HL-60 (cell line): Measurements from ENCODE around the gene ZNF354B.
"Not testable (repeated sequence)": the region's sequence is repeated elsewhere in the genome, so short reads cannot be mapped to it uniquely, and the experiment has no call there.

ENCODE experiments used
- DNase-seq, 2 experiments: peaks; one replicate each; pipeline ENCODE4 v3.0.0-alpha.2; 2010 to 2020; ENCODE audit warnings: low read depth in 1 of 2, low spot score in 1 of 2
- H3K27ac ChIP-seq: fragments of 250-450 bp; sonication (Bioruptor Pico); replicated peaks from 2 replicates; pipeline ENCODE4 v1.5.1; 2020; ENCODE audit warnings: mild to moderate bottlenecking, moderate library complexity
- H3K27me3 ChIP-seq: fragments of 250-450 bp; sonication (Bioruptor Pico); 2 replicates; pipeline ENCODE4 v1.5.1; 2021; ENCODE audit warnings: mild to moderate bottlenecking, moderate library complexity; ENCODE audit not compliant: insufficient read depth, poor library complexity, severe bottlenecking
- H3K4me3 ChIP-seq: replicated peaks from 2 replicates; pipeline ENCODE4 v1.5.1; 2011; ENCODE audit warnings: mild to moderate bottlenecking, control low read depth, low read length; ENCODE audit not compliant: insufficient read depth
- GABPA ChIP-seq: IDR thresholded peaks from 2 replicates; pipeline ENCODE4 v1.6.1; 2012; ENCODE audit warnings: low read depth
- POLR2AphosphoS5 ChIP-seq: IDR thresholded peaks from 2 replicates; pipeline ENCODE4 v1.6.1; 2012; ENCODE audit warnings: low read depth
- SPI1 ChIP-seq: IDR thresholded peaks from 2 replicates; pipeline ENCODE4 v1.6.1; 2012; ENCODE audit warnings: low read depth, mild to moderate bottlenecking, borderline replicate concordance
- TF ChIP-seq, protein P1 (sequence below): IDR thresholded peaks from one replicate; pipeline ENCODE4 v1.5.1; 2011; ENCODE audit warnings: low read length, control low read depth, inconsistent platforms; ENCODE audit not compliant: insufficient read depth
- TF ChIP-seq, protein P2 (sequence below): IDR thresholded peaks from 2 replicates; pipeline ENCODE4 v1.6.1; 2012; ENCODE audit warnings: low read depth; ENCODE audit not compliant: insufficient replicate concordance

ZNF354B gene

DNA sequence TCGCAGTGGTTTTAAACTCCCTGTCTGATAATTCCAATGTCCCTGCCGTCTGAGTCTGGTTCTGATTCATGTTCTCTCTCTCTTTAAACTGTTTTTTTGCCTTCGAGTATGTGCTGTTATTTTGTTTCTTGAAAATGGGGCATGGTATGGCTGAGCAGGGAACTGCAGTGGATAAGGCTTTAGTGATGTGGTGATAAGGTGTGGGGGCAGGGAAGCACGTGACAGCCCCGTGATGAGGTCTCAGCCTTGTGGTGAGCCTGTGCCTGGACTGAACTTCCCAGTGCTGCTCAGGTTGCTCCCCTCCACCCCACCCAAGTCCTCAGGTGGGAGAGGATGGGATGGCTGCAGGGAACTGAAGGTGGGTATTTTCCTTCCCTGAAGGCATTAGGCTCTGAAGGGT is 5.5 kb upstream of the ZNF354B start:
- H3K4me3 ChIP-seq, result no peak overlapping the region
- TF ChIP-seq, protein P1, sequence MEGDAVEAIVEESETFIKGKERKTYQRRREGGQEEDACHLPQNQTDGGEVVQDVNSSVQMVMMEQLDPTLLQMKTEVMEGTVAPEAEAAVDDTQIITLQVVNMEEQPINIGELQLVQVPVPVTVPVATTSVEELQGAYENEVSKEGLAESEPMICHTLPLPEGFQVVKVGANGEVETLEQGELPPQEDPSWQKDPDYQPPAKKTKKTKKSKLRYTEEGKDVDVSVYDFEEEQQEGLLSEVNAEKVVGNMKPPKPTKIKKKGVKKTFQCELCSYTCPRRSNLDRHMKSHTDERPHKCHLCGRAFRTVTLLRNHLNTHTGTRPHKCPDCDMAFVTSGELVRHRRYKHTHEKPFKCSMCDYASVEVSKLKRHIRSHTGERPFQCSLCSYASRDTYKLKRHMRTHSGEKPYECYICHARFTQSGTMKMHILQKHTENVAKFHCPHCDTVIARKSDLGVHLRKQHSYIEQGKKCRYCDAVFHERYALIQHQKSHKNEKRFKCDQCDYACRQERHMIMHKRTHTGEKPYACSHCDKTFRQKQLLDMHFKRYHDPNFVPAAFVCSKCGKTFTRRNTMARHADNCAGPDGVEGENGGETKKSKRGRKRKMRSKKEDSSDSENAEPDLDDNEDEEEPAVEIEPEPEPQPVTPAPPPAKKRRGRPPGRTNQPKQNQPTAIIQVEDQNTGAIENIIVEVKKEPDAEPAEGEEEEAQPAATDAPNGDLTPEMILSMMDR, result no peak
- no peak for TF ChIP-seq POLR2AphosphoS5
- TF ChIP-seq GABPA, result no peak
- no peak for TF ChIP-seq SPI1
- TF ChIP-seq, protein P2, sequence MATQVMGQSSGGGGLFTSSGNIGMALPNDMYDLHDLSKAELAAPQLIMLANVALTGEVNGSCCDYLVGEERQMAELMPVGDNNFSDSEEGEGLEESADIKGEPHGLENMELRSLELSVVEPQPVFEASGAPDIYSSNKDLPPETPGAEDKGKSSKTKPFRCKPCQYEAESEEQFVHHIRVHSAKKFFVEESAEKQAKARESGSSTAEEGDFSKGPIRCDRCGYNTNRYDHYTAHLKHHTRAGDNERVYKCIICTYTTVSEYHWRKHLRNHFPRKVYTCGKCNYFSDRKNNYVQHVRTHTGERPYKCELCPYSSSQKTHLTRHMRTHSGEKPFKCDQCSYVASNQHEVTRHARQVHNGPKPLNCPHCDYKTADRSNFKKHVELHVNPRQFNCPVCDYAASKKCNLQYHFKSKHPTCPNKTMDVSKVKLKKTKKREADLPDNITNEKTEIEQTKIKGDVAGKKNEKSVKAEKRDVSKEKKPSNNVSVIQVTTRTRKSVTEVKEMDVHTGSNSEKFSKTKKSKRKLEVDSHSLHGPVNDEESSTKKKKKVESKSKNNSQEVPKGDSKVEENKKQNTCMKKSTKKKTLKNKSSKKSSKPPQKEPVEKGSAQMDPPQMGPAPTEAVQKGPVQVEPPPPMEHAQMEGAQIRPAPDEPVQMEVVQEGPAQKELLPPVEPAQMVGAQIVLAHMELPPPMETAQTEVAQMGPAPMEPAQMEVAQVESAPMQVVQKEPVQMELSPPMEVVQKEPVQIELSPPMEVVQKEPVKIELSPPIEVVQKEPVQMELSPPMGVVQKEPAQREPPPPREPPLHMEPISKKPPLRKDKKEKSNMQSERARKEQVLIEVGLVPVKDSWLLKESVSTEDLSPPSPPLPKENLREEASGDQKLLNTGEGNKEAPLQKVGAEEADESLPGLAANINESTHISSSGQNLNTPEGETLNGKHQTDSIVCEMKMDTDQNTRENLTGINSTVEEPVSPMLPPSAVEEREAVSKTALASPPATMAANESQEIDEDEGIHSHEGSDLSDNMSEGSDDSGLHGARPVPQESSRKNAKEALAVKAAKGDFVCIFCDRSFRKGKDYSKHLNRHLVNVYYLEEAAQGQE, result no peak
- H3K27me3 ChIP-seq, result no peaks in the 10 kb centered on the region
- H3K27ac ChIP-seq, result no peak overlapping the region
- no peak for DNase-seq

DNA sequence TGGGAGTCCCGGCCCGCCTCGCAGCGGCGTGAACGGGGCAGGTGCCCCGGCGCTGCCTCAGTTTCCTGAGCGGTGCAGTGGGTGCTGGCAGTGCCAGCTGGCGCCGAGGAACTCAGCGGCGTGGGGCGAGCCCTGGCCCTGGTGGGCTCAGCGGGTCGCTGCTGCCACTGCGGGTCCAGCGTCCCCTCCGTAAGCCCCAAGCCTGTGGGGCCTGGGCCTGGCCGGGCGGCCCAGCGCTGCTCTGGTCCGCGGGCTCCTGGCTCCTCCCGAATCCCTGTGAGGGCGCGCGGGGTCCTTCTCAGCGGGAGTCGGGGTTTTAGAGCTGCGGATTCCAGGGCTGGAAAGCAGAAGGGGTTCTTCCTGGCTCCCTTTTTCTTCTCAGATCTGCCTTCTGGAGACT is 862 bp downstream of the ZNF354B start:
- not testable (repeated sequence) for H3K27me3 ChIP-seq, DNase-seq, H3K27ac ChIP-seq
- H3K4me3 ChIP-seq, result peak overlapping the region; percentile 53; the same call in 1 of the 2 replicates

DNA sequence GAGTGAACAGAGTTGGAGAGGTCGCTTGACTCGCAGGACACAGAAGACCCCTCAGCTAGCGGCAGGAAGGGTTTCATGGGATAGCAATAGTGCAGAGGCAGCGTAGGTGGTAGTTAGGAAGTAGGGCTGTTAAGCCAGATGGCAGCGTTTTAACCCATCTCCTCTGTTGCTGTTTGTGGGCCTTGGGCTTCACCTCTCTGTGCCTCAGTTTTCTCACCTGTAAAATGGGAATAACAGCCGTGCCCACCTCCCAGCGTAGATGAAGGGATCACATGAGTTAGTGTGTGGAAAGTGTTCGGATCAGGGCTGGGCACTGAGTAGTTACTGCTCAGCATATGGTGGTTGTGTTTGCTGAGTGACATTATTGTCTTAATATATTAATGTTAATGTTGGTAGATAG is 1.9 kb downstream of the ZNF354B start:
- TF ChIP-seq, protein P1, result no peak
- TF ChIP-seq POLR2AphosphoS5, result no peak
- TF ChIP-seq GABPA, result no peak
- TF ChIP-seq, protein P2, result no peak
- TF ChIP-seq SPI1, result no peak

DNA sequence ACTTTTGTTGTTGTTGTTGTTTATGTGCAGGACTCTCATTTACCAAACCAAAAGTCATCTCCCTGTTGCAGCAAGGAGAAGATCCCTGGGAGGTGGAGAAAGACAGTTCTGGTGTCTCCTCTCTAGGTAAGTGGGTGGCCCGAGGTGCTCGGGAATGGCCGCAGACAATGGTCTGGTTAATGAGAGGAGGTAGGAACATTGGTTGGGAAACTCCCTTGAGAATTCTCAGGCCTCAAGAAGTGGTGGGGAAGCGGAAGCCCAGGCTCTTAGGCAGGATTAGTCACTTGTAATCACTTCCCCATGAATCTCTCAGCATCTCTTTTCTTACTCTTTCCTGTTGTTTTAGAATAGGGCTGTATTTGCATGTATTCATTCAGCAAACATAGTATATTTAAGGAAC is 7.2 kb downstream of the ZNF354B start:
- Histone ChIP-seq H3K27ac (no peak overlapping the region), H3K4me3 (no peak overlapping the region), H3K27me3 (no peaks in the 10 kb centered on the region)
- TF ChIP-seq POLR2AphosphoS5 (no peak), SPI1 (no peak), GABPA (no peak)
- TF ChIP-seq, protein P2, result no peak
- TF ChIP-seq, protein P1, result no peak
- DNase-seq, result no peak

More for the DNA sequence above, 1.9 kb downstream of the ZNF354B start:
- no peak overlapping the region for H3K27ac ChIP-seq
- H3K27me3 ChIP-seq, result no peaks in the 10 kb centered on the region
- no peak overlapping the region for H3K4me3 ChIP-seq
- DNase-seq, result no peak
